HG03571 (cell line): Measurements from ENCODE around the gene HSPA12B.
"Not testable (repeated sequence)": the region's sequence is repeated elsewhere in the genome, so short reads cannot be mapped to it uniquely, and the experiment has no call there.

Source experiments
- ATAC-seq: cut with Tn5 transposase; IDR thresholded peaks from one replicate; pipeline ENCODE4 v1.9.1; 2021; ENCODE audit not compliant: unreplicated experiment

HSPA12B gene

GRCh38 chr20:3784216-3784853 is 51.9 kb downstream of the HSPA12B start:
- no peak for ATAC-seq

GRCh38 chr20:3784863-3785239 is 52.4 kb downstream of the HSPA12B start:
- ATAC-seq, result no peak

- no peak for ATAC-seq
These were observed 53.0 kb downstream of the HSPA12B start for GRCh38 chr20:3785240-3786125.

- peak; percentile 10 for ATAC-seq
These were observed 53.6 kb downstream of the HSPA12B start for GRCh38 chr20:3786126-3786484.

- ATAC-seq, result peak; percentile 73
These were observed 54.3 kb downstream of the HSPA12B start, which contains the start of gene CENPB for GRCh38 chr20:3786665-3787323. CENPB (minus strand) TSS chr20:3786740; CDS start chr20:3786483, 257 bp downstream.

GRCh38 chr20:3787324-3788014 is 55.0 kb downstream of the HSPA12B start:
- ATAC-seq, result no peak

- ATAC-seq, result no peak
These were observed 56.2 kb downstream of the HSPA12B start for GRCh38 chr20:3788685-3789155.

GRCh38 chr20:3789201-3789600 is 56.7 kb downstream of the HSPA12B start:
- ATAC-seq, result not testable (repeated sequence)

- ATAC-seq, result not testable (repeated sequence)
These were observed 61.7 kb downstream of the HSPA12B start for GRCh38 chr20:3794168-3794567.

- ATAC-seq, result no peak
These were observed 62.4 kb downstream of the HSPA12B start for GRCh38 chr20:3794701-3795420.

- ATAC-seq, result peak; percentile 57
These were observed 63.3 kb downstream of the HSPA12B start, which contains the start of gene CDC25B for GRCh38 chr20:3795511-3796468. CDC25B (plus strand) TSS chr20:3796310; CDS start chr20:3796532, 222 bp downstream.

- peak; percentile 10 for ATAC-seq
These were observed 64.2 kb downstream of the HSPA12B start for GRCh38 chr20:3796477-3797225.

GRCh38 chr20:3797226-3797545 is 64.7 kb downstream of the HSPA12B start:
- ATAC-seq, result no peak

- ATAC-seq, result no peak
These were observed 65.3 kb downstream of the HSPA12B start for GRCh38 chr20:3797592-3798372.

- no peak for ATAC-seq
These were observed 65.9 kb downstream of the HSPA12B start for GRCh38 chr20:3798373-3798768.

- ATAC-seq, result no peak
These were observed 66.4 kb downstream of the HSPA12B start for GRCh38 chr20:3798908-3799248.

- ATAC-seq, result no peak
These were observed 67.9 kb downstream of the HSPA12B start for GRCh38 chr20:3800256-3800877.
